Stimulated activated CD4-positive, alpha-beta T cell treated with anti-CD3 and anti-CD28 coated beads, TNF-alpha, amount 100 ng/mL, for 1 hour (primary cell): ENCODE data around the gene ABR.
A peak's percentile ranks its signal among the peaks of the same experiment; 100 is the strongest.

Experiments
- DNase-seq, 3 donors: peaks; one replicate each; pipeline ENCODE4 v3.0.0-alpha.2; 2020; ENCODE audit warnings: low read depth in 3 of 3, low spot score in 1 of 3

The ABR gene

DNA sequence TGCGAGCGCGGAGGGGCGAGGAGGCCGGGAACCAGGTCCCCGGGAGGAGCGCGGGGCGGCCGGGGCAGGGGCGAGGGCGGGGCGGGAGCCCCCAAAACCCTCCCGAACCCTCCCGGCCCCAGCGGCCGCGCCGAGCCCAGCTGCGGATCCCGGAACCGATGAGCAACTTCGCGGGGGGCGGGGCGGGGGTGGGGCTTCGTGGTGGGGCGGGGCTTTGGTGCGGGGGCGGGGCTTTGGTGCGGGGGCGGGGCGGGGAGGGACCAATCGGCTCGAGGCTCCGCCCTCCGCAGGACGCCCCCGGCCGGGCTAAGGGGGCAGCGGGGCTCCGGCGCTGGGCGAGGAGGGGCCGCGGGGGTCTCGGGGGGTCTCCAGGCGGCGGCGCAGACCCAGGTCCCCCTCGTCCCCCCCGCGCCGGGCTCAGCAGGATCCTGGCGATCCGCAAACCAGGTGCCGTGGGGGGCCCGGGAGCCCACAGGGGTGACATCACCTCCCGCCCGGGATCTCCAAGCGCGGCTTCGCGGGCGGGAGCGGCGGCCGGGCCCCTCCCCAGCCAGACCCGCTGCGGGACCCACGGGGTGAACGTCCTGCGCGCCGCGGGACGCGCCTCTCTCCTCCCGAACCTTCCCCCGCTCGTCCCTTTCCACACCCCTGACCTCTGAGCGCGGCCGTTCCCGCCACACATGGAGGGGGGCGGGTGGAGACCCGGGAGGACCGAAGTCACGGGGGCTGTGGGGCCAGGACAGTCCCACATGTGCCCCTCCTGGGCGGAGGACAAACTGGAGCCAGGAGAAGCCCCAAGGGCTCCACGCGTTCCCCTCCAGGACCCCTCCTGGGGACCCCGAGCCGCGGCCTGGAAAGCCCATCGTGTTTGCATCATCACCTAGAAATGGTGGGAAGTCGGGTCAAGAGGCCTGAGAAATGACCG, at the start of gene ABR:
TSS of gene ABR (minus strand) at position 164 of the 925 bp plus-strand sequence. CDS start 254 bp downstream, outside the sequence.
- peak in 1 of 3 donors; percentile 23 for DNase-seq

DNA sequence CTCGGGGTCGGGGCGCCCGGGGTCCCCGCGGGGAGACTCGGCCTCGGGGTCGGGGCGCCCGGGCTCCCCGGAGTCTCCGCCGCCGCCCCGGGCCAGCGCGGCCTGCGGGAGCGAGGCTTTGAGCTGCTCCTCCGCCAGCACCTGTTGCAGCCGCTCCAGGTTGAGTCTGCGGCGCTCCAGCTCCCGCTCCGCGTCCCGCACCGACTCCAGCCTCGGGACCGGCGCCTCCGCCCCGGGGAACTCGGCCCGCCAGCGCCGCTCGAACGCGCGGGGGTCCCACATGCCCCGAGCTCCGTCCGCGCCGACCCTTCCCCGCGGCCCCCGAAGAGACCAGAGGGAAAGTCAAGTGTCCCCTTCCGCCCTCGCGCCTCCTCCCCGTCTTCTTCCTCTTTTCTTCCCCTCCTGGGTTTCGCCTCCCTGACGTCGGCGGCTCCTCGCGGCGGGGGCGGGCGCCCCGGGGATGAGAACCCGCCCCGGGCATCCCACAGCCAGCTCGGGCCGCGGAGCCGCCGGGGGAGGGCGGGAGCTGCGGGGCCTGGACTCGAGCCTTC, 49.6 kb upstream of the ABR start:
- DNase-seq = no peak

DNA sequence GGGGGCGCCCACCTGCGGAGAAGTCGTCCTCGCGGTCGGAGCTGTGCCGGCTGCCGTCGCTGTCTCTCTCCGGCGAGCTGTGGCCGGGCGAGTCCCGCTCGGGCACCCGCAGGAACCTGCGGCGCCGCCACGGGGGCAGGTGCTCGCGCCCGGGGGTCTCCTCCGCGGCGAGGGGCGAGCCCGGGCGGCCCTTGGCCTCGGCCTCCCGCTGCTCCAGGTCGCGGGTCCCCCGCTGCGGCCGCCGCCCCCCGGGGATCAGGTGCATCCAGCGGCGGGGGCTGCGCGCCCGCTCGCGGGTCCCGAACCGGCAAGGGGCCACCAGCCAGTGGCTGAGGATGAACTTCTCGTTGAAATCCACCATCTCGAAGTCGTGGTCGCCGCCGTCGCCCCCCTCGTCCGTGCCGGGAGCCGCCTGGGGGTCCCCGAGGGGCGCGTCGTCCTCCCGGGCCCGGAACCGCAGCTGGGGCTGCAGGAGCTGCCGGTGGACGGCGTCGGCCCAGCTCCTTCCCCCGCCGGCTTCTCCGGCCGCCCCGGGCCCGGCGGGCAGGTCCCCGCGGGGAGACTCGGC, 49.1 kb upstream of the ABR start:
- DNase-seq = no peak

DNA sequence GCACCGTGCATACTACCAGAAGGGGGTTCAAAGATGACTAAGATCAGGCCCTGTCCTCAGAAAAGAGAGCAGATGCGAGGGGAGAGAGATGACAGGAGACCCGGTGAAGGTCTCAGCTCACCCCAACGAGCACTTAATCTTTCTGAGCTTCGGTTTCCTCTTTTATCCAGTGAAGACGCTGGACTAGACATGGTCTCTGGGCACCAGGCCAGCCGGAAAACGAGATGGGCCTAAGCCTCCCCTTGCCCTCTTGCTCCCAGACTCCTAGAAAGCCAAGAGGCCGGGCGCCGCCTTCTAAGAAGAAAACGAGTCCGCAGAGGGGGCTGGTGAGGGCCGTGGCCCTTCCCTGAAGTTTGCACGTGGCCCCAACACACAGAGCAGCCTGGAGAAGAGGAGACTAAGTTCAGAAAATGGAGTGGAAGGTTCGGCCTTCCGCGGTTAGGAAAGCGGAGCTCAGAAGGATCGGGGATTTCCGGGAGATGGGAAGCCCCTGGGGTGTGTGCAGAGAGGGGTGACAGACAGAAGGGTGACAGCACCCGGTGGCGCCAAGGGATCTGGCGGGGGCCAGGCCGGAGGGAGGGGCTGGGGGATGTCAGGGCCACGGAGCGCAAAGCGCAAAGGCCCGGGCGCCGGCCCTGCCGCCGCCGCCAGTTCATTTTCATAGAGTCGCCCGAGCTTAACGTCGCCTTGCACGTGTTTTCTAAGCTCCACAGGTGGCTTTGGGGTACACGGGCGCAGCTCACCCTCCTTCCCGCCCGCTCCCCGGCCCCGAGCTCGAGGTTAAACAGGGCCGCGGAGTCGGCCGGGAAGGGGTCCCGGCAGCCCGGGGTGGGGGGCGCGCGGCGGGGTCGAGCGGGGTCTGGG, 48.4 kb upstream of the ABR start:
- DNase-seq = no peak

DNA sequence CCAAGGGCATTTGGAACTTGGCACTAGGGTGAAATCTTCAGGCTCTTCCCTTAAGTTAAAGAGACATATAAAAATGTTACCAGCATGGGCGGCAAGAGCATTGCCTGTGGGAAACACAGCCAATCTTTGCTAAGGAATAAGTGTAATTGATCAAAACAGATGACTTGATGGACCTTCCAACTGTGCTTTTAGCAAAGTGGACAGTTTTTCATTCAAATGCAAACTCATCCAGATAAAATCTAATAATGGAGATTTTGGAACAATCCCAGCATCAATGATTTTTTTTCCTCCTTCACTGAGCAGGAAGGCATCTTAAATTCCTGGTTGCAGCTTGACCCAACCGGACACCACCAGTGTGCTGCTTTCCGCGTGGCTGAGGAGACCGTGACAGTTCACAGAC, 47.6 kb upstream of the ABR start:
- DNase-seq = no peak

DNA sequence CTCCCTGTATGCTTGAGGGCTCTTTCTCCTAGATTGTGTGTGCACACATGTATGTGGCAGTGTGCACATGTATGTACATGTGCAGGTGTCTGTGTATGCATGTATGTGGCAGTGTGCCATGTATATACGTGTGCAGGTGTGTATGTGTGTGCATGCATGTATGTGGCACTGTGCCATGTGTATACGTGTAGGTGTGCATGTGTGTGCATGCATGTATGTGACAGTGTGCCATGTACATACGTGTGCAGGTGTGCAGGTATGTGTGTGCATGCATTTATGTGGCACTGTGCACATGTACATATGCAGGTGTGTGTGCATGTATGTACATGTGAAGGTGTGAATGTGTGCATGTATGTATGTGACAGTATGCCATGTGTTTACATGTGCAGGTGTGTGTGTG, 46.5 kb upstream of the ABR start:
- DNase-seq = no peak

DNA sequence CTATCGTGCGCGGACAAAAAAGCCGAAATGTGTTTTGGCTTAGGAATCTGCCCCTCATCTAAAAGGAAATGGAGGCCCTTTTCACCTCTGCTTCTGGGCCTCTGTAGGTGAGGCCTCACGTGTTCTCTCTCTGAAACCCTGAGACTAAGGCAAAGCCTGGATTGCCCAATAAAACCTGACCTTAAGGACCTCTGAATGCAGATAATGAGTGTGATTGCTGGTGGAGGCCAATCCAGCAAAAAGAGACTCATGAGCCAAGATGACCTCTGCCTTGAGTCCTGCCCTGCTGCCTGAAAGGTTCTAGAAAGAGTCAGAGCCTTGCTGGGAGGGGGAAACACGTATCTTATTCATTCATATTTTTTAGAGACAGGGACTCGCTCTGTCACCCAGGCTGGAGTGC, 44.5 kb upstream of the ABR start:
- DNase-seq = no peak

DNA sequence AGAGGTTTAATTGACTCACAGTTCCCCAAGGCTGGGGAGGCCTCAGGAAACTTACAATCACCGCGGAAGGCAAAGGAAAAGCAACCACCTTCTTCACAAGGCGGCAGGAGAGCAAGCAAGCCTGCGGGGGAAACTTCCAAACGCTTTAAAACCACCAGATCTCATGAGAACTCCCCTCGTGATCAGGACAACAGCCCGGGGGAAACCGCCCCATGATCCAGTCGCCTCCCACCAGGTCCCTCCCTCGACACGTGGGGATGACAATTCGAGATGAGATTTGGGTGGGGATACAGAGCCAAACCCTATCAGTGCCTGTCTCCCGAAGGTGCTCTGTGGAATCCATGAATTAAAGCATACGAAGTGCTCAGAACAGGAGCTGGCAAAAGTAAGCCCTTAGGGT, 43.9 kb upstream of the ABR start:
- no peak for DNase-seq

DNA sequence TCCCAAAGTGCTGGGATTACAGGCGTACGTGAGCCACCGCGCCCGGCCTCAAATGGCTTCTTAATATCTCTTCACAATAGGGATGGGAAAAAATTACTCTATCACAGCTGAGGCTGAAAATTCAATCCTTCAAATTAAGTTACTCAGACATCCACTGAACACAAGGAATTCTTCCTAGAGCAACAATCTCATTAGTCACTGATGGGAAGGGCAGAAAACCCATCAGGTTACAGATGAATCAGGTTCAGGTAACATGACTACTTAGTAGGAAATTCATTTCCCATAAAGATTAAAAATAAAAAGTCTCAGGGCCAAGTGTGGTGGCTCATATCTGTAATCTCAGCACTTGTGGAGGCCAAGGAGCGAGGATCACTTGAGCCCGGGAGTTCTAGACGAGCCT, 42.5 kb upstream of the ABR start:
- no peak for DNase-seq

DNA sequence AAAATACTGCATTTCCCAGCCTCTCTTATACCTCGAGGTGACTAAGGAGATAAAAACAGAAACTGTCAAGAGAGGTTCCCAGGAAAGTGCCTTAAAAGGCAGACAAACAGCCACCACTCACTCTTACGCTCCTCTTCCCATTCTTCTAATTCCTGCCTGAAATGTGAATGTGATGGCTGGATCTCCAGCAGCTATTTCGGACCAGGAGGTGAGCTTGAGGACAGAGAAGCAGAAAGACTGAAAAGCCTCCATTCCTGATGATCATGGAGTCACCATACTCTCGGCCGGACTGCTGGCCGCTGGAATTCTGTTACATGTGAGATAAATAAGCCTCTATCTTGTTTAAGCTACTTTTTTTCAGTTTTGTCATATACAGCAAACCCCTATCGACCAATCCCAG, 41.4 kb upstream of the ABR start:
- no peak for DNase-seq

DNA sequence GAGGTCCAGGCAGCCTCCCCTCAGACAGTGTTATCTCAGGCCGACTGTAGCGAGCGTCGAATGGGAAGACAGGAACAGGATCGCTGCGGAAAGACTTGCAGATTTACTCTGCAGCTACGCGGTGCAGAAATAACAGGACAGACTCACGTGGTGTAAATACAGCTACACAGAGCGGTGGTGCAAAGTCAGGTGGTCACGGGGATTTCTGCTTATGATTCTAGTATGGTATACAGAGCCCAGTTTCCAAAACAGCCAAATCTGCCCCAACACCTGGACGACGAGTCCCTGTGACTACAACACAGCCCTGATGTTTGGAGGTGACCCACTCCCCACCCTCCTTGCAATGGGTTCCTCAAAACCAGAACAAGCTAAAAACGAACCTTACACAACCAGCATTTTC, 40.6 kb upstream of the ABR start:
- no peak for DNase-seq

DNA sequence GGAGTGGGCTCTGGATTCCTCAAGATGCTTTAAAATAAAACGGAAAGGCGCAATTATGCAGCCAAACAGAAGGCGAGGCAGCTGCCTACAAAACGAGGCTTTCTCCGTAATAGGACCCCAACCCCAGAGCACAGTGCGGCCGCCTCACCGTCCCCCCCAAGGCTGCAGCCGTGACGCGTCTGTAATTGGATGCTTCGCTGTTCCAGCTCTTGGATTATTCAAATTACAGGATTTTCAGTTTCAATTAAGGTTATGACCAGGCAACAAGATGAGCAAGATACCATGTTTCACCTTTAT, 37.3 kb upstream of the ABR start:
- DNase-seq = no peak

DNA sequence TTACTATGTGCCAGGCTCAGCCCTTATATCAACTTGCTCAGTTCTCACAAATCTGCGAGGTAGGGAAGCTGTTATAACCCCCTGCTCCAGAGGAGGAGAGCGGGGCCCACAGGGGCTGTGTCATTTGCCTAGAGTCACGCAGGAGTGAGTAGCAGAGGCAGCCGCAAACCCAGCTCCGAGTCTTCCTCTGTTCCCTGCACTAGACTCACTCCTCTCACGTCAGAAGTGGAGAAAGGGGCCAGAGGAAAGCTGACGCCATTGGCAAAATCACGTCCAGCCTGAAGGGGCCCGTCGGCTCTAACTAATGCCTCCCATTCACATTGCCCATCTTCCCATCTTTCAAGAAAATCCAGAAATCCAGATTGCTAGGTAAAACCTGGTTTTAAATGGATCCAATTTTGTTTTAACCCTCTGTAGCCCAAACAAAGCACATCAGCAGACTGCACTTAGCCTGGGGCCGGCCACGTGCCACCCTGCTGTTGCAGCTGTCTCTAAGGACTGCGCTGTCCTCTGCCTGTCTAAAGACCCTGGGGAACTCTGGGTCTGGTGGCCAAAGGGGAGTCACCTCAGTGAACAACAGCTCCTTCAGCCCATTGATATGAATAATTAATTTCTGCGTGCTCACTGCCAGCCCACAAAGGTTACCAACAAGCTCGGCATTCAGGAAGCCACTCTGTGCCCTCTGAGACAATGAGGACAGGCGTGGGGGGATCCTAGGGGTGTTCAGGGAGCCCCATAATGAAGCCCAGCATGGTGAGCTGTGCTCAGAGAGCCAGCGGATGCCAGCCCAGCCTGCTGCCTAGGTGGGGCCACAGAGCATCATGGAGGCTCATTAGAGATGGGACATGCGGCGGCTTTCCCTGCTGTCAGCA, 36.7 kb upstream of the ABR start:
- no peak for DNase-seq

DNA sequence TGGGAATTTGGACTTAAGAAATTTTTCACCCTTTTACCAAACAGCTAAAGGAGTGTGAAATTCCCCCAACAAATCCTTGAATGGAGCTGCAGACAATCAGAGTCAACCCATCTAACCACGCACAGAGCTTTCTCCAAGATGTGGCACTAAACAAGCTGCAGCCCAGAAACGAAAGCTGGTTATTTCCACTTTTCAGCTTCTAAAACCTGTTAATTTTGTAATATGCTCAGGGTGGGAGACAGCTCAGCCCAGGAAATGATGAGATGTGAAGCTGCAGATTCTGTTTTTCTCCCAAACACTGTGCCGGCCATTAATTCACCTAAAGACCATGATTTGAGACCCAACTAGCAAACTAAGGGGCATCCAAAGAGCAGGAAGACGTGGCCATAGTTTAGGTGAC, 33.2 kb upstream of the ABR start:
- no peak for DNase-seq

DNA sequence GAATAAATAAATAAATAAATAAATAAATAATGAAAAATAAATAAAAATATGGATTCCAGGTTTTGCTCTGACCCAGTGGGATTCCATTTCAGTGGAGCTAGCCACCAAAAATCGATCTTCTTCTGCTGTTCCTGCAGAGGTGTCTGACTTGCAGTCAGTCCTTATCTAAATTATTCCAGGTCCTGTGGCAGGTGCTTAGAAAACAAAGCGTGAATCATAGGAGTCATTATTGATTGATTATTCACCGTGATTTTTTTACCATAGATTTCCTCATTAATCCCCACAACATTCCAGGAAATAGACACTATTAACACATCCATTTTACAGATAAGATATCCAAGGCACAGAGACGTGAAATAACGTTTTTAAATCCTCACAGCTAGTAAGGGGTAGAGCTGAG, 31.5 kb upstream of the ABR start:
- DNase-seq = no peak

DNA sequence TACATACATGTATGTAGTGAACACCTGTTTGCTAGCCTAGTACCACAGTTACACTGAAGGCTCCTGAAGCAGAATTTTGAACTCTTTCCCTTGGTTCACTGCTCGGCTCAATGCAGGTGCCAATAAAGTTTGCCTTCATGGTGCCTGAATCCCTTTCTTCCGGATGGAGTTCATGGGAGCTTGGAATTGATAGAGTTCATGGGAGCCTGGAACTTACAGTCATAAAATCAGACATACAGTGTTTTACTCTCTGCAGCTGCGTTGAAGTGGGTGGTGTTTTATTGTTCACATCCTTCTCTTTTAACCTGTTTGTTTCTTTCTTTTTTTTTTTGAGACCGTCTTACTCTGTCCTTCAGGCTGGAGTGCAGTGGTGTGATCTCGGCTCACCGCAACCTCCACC, 29.2 kb upstream of the ABR start:
- DNase-seq = no peak

DNA sequence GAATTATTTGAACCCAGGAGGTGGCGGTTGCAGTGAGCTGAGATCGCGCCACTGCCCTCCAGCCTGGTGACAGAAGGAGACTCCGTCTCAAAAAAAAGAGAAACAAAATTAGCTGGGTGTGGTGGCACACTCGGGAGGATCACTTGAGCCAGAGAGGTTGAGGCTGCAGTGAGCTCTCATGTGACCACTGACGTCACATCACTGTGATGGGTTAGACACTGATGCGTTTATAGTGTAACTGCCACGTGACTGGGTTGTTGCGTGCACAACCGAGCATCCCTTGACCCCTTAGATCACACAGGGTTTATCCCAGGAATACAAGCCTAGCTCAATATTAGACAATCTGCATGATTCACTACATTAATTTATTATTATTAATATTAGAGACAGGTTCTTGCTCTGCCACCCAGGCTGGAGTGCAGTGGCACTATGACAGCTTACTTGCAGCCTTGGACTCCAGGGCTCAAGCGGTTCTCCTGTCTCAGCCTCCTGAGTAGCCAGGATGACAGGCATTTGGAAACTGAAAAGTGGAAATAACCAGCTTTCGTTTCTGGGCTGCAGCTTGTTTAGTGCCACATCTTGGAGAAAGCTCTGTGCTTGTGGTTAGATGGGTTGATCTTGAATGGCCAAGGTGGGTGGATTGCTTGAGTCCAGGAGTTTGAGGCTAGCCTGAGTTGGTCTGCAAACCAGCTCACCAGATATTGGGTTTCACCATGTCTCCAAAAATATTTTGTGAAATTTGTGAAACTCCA, 26.4 kb upstream of the ABR start:
- DNase-seq = no peak

DNA sequence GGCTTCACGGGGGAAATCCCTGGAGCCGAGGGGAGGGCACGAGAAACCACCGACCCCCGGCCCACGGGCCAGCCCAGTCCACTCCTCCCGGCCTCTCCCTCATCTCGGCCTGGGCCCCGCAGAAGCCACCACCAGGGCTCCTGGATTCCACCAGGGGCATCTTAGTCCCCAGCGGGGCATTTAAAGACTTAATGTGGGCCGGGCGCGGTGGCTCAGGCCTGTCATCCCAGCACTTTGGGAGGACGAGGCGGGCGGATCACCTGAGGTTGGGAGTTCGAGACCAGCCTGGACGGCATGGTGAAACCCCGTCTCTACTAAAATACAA, 24.1 kb upstream of the ABR start:
- DNase-seq = no peak

DNA sequence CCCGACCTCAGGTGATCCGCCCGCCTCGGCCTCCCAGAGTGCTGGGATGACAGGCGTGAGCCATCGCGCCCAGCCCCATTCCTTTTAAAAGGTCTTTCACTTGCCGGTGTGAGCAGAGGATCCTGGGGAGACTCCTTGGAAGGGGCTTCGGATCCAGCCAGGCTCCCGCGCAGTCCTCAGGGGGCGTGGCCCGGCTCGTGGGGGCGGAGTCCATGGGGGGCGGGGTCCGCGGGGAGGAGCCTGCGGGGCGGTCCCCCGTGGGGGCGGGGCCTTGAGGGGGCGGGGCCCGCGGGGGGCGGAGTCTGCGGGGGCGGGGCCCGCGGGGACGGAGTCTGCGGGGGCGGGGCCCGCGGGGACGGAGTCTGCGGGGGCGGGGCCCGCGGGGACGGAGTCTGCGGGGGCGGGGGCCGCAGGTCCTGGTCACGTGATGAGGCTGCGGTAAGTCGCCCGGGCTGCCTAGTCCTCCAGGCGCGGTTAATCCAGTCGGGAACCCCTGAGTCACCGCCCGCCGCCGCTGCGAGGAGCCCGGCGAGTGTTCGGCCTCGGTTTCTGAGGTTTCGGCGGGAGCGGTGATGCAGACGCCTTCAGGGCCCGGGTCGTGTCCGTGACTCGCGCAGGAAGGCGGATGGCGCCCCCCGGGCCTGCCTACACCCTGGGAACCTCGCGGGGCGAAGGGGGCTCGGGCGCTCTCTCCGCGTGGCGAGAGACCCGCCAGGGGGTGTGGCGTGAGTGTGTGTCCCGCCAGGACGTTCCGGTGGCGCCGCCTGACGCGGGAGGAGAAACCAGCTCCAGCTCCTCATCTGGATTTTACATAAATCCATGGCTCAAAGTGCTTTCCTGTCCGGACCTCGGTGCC, 23.6 kb upstream of the ABR start:
- no peak for DNase-seq
